ENCODE data around the gene LRRTM4.

GRCh38 chr2:77013953-77014352, 508.2 kb downstream of the LRRTM4 start:
- TF ChIP-seq, protein P1, sequence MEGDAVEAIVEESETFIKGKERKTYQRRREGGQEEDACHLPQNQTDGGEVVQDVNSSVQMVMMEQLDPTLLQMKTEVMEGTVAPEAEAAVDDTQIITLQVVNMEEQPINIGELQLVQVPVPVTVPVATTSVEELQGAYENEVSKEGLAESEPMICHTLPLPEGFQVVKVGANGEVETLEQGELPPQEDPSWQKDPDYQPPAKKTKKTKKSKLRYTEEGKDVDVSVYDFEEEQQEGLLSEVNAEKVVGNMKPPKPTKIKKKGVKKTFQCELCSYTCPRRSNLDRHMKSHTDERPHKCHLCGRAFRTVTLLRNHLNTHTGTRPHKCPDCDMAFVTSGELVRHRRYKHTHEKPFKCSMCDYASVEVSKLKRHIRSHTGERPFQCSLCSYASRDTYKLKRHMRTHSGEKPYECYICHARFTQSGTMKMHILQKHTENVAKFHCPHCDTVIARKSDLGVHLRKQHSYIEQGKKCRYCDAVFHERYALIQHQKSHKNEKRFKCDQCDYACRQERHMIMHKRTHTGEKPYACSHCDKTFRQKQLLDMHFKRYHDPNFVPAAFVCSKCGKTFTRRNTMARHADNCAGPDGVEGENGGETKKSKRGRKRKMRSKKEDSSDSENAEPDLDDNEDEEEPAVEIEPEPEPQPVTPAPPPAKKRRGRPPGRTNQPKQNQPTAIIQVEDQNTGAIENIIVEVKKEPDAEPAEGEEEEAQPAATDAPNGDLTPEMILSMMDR (IDR thresholded peaks at IDR 0.05) = no peak
- TF ChIP-seq POLR2AphosphoS5 (IDR thresholded peaks at IDR 0.05) = no peak

Data from upper lobe of left lung (tissue), 4 donors.